HEK293 (cell line): ENCODE data around the gene SLAMF9.

Source experiments
- CTCF ChIA-PET: fragments of 350-600 bp; formaldehyde crosslinking; extraction: SDS; loops from one replicate; lab custom pipeline; 2021; ENCODE audit warnings: antibody characterized with exemption; lab: Yijun Ruan, JAX
- POLR2A ChIA-PET: fragments of 300-600 bp; formaldehyde crosslinking; extraction: SDS; loops from one replicate; lab custom pipeline; 2020; ENCODE audit warnings: antibody characterized with exemption, inconsistent platforms; lab: Yijun Ruan, JAX
- H3K27ac ChIP-seq: fragments of 200-500 bp; sonication (Bioruptor generic); 2 replicates; pipeline ENCODE4 v1.5.1; 2014; ENCODE audit warnings: low read depth, low read length, control low read depth, inconsistent platforms; ENCODE audit errors: extremely low read depth
- H3K36me3 ChIP-seq, 2 experiments: fragments of 200-500 bp in 1 of 2; sonication (Bioruptor generic) in 1 of 2; 1 replicate in 1 of 2; 2 replicates in 1 of 2; pipeline ENCODE4 v1.5.1; 2014 to 2017; ENCODE audit warnings: inconsistent platforms in 2 of 2, low read length in 2 of 2; ENCODE audit not compliant: control insufficient read depth in 2 of 2, insufficient read depth in 1 of 2
- H3K4me1 ChIP-seq: fragments of 200-500 bp; sonication (Bioruptor generic); 2 replicates; pipeline ENCODE4 v1.5.1; 2014; ENCODE audit warnings: mild to moderate bottlenecking, low read length, inconsistent platforms; ENCODE audit not compliant: control insufficient read depth, insufficient read depth
- H3K4me3 ChIP-seq: 2 replicates; pipeline ENCODE4 v1.5.1; 2011; ENCODE audit warnings: low read depth, mild to moderate bottlenecking, control low read depth, low read length, moderate library complexity
- H3K9me3 ChIP-seq: fragments of 200-500 bp; sonication (Bioruptor generic); 2 replicates; pipeline ENCODE4 v1.5.1; 2014; ENCODE audit warnings: low read depth, low read length, inconsistent platforms; ENCODE audit not compliant: control insufficient read depth, insufficient read depth
- BCL11A ChIP-seq: fragments of 450-650 bp; formaldehyde crosslinking; IDR thresholded peaks from 2 replicates; pipeline ENCODE4 v1.5.1; 2016; ENCODE audit warnings: low read depth, missing biosample characterization, missing genetic modification characterization
- ZBTB7A ChIP-seq: fragments of 450-650 bp; formaldehyde crosslinking; IDR thresholded peaks from 2 replicates; pipeline ENCODE4 v1.5.1; 2016; ENCODE audit warnings: low read depth, missing biosample characterization, missing genetic modification characterization
- ZFP37 ChIP-seq: fragments of 450-650 bp; formaldehyde crosslinking; IDR thresholded peaks from 2 replicates; pipeline ENCODE4 v1.5.1; 2016; ENCODE audit warnings: missing biosample characterization, missing genetic modification characterization
- ZFP41 ChIP-seq: fragments of 450-650 bp; formaldehyde crosslinking; IDR thresholded peaks from 2 replicates; pipeline ENCODE4 v1.5.1; 2016; ENCODE audit warnings: missing biosample characterization, missing genetic modification characterization, borderline replicate concordance
- ZFP69B ChIP-seq: fragments of 450-650 bp; formaldehyde crosslinking; IDR thresholded peaks from 2 replicates; pipeline ENCODE4 v1.5.1; 2016; ENCODE audit warnings: missing biosample characterization, missing genetic modification characterization
- ZNF16 ChIP-seq: fragments of 450-650 bp; formaldehyde crosslinking; IDR thresholded peaks from 2 replicates; pipeline ENCODE4 v1.5.1; 2016; ENCODE audit warnings: low read depth, missing biosample characterization, missing genetic modification characterization
- ZNF302 ChIP-seq: fragments of 450-650 bp; formaldehyde crosslinking; IDR thresholded peaks from 2 replicates; pipeline ENCODE4 v1.5.1; 2016; ENCODE audit warnings: missing biosample characterization, missing genetic modification characterization, low read depth
- ZNF311 ChIP-seq: fragments of 450-650 bp; formaldehyde crosslinking; IDR thresholded peaks from 2 replicates; pipeline ENCODE4 v1.5.1; 2017; ENCODE audit warnings: missing biosample characterization, missing genetic modification characterization, borderline replicate concordance
- ZNF341 ChIP-seq: fragments of 450-650 bp; formaldehyde crosslinking; IDR thresholded peaks from 2 replicates; pipeline ENCODE4; 2016; ENCODE audit warnings: low read depth, missing biosample characterization, missing genetic modification characterization
- ZNF394 ChIP-seq: fragments of 450-650 bp; formaldehyde crosslinking; IDR thresholded peaks from 2 replicates; pipeline ENCODE4 v1.5.1; 2016; ENCODE audit warnings: missing biosample characterization, missing genetic modification characterization, mild to moderate bottlenecking, moderate library complexity, borderline replicate concordance
- ZNF596 ChIP-seq: fragments of 450-650 bp; IDR thresholded peaks from 2 replicates; pipeline ENCODE4 v1.5.0; 2018; ENCODE audit warnings: missing biosample characterization, mild to moderate bottlenecking, missing genetic modification characterization, moderate library complexity
- ZNF660 ChIP-seq: fragments of 450-650 bp; IDR thresholded peaks from 2 replicates; pipeline ENCODE4 v1.5.1; 2018; ENCODE audit warnings: missing biosample characterization, mild to moderate bottlenecking, missing genetic modification characterization
- ZNF747 ChIP-seq: fragments of 450-650 bp; formaldehyde crosslinking; IDR thresholded peaks from 2 replicates; pipeline ENCODE4 v1.5.1; 2016; ENCODE audit warnings: missing biosample characterization, missing genetic modification characterization
- ZNF76 ChIP-seq: fragments of 450-650 bp; formaldehyde crosslinking; IDR thresholded peaks from 2 replicates; pipeline ENCODE4; 2016; ENCODE audit warnings: low read depth, missing biosample characterization, missing genetic modification characterization, borderline replicate concordance
- ZNF791 ChIP-seq: fragments of 450-650 bp; formaldehyde crosslinking; IDR thresholded peaks from 2 replicates; pipeline ENCODE4 v1.5.1; 2016; ENCODE audit warnings: missing biosample characterization, missing genetic modification characterization
- ZNF830 ChIP-seq: fragments of 450-650 bp; IDR thresholded peaks from 2 replicates; pipeline ENCODE4 v1.5.0; 2018; ENCODE audit warnings: missing biosample characterization, missing genetic modification characterization, low read depth, mild to moderate bottlenecking, moderate library complexity
- TF ChIP-seq, protein P1 (sequence below): fragments of 450-650 bp; formaldehyde crosslinking; IDR thresholded peaks from 2 replicates; pipeline ENCODE4 v1.5.1; 2016; ENCODE audit warnings: missing biosample characterization, missing genetic modification characterization
- TF ChIP-seq, protein P2 (sequence below): fragments of 450-650 bp; formaldehyde crosslinking; IDR thresholded peaks from 2 replicates; pipeline ENCODE4 v1.5.1; 2016; ENCODE audit warnings: missing biosample characterization, missing genetic modification characterization
- TF ChIP-seq, protein P3 (sequence below): fragments of 450-650 bp; formaldehyde crosslinking; IDR thresholded peaks from 2 replicates; pipeline ENCODE4 v1.5.1; 2017; ENCODE audit warnings: missing biosample characterization, missing genetic modification characterization
- TF ChIP-seq, protein P4 (sequence below): fragments of 450-650 bp; formaldehyde crosslinking; conservative IDR thresholded peaks from 2 replicates; pipeline ENCODE4 v1.5.1; 2016; ENCODE audit warnings: low read depth, missing biosample characterization, missing genetic modification characterization
- TF ChIP-seq, protein P5 (sequence below): fragments of 450-650 bp; formaldehyde crosslinking; IDR thresholded peaks from 2 replicates; pipeline ENCODE4 v1.5.1; 2017; ENCODE audit warnings: missing biosample characterization, missing genetic modification characterization
- TF ChIP-seq, protein P6 (sequence below): fragments of 450-650 bp; formaldehyde crosslinking; IDR thresholded peaks from 2 replicates; pipeline ENCODE4 v1.5.1; 2016; ENCODE audit warnings: missing biosample characterization, missing genetic modification characterization

Gene SLAMF9

DNA sequence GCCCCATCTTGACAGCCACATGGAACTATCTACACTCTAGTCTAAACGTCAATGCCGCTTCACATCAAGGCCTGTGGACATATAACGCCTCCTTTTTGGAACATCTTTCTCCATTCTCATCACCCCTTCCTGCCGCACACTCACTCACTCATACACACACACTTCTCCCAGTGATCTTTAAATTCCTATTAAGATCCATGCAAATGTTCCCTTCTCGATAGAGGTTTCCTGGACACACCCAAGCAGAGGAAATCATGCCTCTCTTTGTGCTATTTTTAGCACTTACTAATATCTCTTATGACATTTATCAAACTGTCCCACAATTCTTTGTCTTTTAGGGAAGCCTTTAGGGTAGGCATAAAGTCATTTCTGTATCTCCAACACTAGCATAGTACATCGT lies 28.2 kb upstream of the SLAMF9 start:
- Histone ChIP-seq H3K27ac (no peak overlapping the region), H3K4me3 (no peak overlapping the region), H3K36me3 (no peaks in the 10 kb centered on the region), H3K9me3 (no peaks in the 10 kb centered on the region), H3K4me1 (no peaks in the 10 kb centered on the region)
- ChIA-PET CTCF (interaction anchor here (0.9 kb wide), 1 partner anchor 21 kb away, joined by 4 read pairs; no protein-coding TSS in a partner anchor), POLR2A (no interaction called here)
- TF ChIP-seq ZNF341 (tag by site-specific recombination): no peak
- TF ChIP-seq, protein P1, sequence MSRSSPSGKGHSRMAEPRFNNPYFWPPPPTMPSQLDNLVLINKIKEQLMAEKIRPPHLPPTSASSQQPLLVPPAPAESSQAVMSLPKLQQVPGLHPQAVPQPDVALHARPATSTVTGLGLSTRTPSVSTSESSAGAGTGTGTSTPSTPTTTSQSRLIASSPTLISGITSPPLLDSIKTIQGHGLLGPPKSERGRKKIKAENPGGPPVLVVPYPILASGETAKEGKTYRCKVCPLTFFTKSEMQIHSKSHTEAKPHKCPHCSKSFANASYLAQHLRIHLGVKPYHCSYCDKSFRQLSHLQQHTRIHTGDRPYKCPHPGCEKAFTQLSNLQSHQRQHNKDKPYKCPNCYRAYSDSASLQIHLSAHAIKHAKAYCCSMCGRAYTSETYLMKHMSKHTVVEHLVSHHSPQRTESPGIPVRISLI (tag by site-specific recombination): no peak
- TF ChIP-seq ZNF394 (tag by site-specific recombination): no peak
- TF ChIP-seq ZBTB7A (tag by site-specific recombination): no peak
- TF ChIP-seq, protein P2, sequence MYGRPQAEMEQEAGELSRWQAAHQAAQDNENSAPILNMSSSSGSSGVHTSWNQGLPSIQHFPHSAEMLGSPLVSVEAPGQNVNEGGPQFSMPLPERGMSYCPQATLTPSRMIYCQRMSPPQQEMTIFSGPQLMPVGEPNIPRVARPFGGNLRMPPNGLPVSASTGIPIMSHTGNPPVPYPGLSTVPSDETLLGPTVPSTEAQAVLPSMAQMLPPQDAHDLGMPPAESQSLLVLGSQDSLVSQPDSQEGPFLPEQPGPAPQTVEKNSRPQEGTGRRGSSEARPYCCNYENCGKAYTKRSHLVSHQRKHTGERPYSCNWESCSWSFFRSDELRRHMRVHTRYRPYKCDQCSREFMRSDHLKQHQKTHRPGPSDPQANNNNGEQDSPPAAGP (tag by site-specific recombination): no peak

DNA sequence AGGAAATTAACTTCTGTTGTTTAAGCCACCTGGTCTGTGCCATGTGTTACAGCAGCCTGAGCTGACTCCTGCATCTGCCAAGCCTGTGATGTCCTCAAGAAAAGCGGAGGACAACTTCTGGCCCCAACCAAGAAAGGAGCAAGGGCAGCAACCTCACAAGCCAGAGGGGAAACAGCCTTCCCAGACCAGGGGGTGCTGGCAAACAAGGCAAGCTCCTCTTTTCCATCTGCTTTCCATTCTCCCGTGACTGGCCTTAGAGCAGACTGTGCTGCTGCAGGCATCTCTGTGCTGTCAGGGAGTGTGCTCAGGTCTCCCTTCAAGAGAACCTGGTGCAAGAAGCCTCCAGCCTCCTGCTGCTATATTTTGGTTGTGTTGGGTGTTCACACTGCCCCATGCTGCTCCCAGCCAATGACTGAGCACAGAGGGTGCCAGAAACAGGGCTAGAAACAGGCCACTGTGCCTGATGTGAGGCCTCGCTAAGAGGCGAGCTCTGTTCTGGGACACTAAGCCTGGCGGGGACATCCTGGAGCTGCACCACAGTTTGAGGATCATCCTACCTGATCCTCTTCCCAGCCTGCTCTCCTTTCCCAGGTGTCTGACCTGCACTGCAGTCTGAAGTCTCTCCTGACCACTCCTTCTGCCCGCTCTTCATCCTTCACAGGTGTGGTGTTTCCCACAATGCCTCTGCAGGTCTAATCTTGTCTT lies 27.5 kb upstream of the SLAMF9 start:
- H3K4me3 ChIP-seq: no peak overlapping the region
- ChIA-PET CTCF (interaction anchor here (0.8 kb wide), 1 partner anchor 12 kb away, joined by 4 read pairs; no protein-coding TSS in a partner anchor), POLR2A (no interaction called here)
- H3K4me1 ChIP-seq: no peaks in the 10 kb centered on the region
- H3K9me3 ChIP-seq: no peaks in the 10 kb centered on the region
- no peak for TF ChIP-seq ZNF660 (tag by site-specific recombination)
- no peak for TF ChIP-seq ZFP69B
- TF ChIP-seq ZNF596: no peak
- no peak for TF ChIP-seq ZFP41 (tag by site-specific recombination)
- TF ChIP-seq, protein P3, sequence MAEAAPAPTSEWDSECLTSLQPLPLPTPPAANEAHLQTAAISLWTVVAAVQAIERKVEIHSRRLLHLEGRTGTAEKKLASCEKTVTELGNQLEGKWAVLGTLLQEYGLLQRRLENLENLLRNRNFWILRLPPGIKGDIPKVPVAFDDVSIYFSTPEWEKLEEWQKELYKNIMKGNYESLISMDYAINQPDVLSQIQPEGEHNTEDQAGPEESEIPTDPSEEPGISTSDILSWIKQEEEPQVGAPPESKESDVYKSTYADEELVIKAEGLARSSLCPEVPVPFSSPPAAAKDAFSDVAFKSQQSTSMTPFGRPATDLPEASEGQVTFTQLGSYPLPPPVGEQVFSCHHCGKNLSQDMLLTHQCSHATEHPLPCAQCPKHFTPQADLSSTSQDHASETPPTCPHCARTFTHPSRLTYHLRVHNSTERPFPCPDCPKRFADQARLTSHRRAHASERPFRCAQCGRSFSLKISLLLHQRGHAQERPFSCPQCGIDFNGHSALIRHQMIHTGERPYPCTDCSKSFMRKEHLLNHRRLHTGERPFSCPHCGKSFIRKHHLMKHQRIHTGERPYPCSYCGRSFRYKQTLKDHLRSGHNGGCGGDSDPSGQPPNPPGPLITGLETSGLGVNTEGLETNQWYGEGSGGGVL (tag by site-specific recombination): no peak
- TF ChIP-seq, protein P4, sequence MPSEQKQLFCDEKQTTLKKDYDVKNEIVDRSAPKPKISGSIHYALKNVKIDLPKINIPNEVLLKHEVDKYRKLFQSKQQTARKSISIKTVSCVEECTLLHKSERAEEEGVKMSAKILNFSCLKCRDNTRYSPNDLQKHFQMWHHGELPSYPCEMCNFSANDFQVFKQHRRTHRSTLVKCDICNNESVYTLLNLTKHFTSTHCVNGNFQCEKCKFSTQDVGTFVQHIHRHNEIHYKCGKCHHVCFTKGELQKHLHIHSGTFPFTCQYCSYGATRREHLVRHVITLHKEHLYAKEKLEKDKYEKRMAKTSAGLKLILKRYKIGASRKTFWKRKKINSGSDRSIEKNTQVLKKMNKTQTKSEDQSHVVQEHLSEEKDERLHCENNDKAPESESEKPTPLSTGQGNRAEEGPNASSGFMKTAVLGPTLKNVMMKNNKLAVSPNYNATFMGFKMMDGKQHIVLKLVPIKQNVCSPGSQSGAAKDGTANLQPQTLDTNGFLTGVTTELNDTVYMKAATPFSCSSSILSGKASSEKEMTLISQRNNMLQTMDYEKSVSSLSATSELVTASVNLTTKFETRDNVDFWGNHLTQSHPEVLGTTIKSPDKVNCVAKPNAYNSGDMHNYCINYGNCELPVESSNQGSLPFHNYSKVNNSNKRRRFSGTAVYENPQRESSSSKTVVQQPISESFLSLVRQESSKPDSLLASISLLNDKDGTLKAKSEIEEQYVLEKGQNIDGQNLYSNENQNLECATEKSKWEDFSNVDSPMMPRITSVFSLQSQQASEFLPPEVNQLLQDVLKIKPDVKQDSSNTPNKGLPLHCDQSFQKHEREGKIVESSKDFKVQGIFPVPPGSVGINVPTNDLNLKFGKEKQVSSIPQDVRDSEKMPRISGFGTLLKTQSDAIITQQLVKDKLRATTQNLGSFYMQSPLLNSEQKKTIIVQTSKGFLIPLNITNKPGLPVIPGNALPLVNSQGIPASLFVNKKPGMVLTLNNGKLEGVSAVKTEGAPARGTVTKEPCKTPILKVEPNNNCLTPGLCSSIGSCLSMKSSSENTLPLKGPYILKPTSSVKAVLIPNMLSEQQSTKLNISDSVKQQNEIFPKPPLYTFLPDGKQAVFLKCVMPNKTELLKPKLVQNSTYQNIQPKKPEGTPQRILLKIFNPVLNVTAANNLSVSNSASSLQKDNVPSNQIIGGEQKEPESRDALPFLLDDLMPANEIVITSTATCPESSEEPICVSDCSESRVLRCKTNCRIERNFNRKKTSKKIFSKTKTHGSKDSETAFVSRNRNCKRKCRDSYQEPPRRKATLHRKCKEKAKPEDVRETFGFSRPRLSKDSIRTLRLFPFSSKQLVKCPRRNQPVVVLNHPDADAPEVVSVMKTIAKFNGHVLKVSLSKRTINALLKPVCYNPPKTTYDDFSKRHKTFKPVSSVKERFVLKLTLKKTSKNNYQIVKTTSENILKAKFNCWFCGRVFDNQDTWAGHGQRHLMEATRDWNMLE (tag by site-specific recombination): no peak
- TF ChIP-seq, protein P5, sequence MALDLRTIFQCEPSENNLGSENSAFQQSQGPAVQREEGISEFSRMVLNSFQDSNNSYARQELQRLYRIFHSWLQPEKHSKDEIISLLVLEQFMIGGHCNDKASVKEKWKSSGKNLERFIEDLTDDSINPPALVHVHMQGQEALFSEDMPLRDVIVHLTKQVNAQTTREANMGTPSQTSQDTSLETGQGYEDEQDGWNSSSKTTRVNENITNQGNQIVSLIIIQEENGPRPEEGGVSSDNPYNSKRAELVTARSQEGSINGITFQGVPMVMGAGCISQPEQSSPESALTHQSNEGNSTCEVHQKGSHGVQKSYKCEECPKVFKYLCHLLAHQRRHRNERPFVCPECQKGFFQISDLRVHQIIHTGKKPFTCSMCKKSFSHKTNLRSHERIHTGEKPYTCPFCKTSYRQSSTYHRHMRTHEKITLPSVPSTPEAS (tag by site-specific recombination): no peak
- no peak for TF ChIP-seq ZNF76 (tag by site-specific recombination)
- TF ChIP-seq ZNF747 (tag by site-specific recombination): no peak
- no peak for TF ChIP-seq ZNF311
- TF ChIP-seq ZNF302 (tag by site-specific recombination): no peak
- TF ChIP-seq, protein P6, sequence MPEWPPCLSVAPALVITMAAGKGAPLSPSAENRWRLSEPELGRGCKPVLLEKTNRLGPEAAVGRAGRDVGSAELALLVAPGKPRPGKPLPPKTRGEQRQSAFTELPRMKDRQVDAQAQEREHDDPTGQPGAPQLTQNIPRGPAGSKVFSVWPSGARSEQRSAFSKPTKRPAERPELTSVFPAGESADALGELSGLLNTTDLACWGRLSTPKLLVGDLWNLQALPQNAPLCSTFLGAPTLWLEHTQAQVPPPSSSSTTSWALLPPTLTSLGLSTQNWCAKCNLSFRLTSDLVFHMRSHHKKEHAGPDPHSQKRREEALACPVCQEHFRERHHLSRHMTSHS: no peak
- TF ChIP-seq ZFP37 (tag by site-specific recombination): no peak
- TF ChIP-seq ZNF791 (tag by site-specific recombination): no peak
- TF ChIP-seq ZNF830 (tag by site-specific recombination): no peak
- no peak for TF ChIP-seq ZNF16 (tag by site-specific recombination)
- no peak for TF ChIP-seq BCL11A (tag by site-specific recombination)
- H3K36me3 ChIP-seq: no peaks in the 10 kb centered on the region
- no peak overlapping the region for H3K27ac ChIP-seq
